HG02938 (cell line): Measurements from ENCODE around the gene SPTBN4.
"Not testable (repeated sequence)": the region's sequence is repeated elsewhere in the genome, so short reads cannot be mapped to it uniquely, and the experiment has no call there.

ENCODE experiments used
- ATAC-seq: cut with Tn5 transposase; IDR thresholded peaks from one replicate; pipeline ENCODE4 v1.9.1; 2021; ENCODE audit warnings: mild to moderate bottlenecking, moderate library complexity; ENCODE audit not compliant: unreplicated experiment

The SPTBN4 gene

GRCh38 chr19:40502647-40503319 is 36.0 kb downstream of the SPTBN4 start:
- ATAC-seq = no peak

DNA sequence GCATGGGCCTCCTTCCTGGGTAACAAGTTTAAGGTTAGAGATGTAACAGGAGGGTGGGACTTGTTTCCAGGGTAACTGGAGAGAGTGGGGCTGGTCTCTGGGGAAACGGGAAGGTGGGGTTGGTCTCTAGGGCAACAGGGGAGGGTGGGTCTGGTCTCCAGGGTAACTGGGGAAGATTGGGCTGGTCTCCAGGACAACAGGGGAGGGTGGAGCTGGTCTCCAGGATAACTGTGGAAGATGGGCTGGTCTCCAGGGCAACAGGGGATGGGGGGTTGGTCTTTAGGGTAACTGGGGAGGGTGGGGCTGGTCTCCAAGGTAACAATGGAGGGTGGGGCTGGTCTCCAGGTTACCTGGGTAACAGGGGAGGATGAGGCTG is 36.5 kb downstream of the SPTBN4 start:
- ATAC-seq = no peak

GRCh38 chr19:40506099-40506498 is 39.3 kb downstream of the SPTBN4 start:
- ATAC-seq = no peak

GRCh38 chr19:40507892-40508291 is 41.1 kb downstream of the SPTBN4 start:
- ATAC-seq = no peak

DNA sequence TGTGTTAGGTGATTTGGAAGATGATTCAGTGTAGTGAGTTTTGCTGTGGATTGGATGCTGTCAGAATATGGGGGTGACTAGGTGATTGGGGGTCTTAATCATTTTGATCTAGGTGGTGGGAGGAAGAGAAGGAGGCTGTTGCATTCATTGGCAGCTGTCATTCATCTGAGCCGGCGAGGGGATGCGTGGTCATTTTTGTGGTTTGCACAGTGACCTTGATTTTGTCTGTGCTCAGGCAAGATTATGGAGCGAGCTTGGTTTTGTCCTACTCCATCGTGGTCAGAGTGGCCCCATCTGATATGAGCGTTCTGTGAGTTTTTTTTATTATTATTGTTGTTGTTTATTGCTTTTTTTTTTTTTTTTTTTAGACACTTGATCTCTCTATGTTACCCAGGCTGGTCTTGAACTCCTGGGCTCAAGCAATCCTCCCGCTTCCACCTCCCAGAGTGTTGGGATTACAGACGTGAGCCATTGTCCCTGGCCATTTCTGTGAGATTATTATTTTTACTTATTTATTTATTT is 42.0 kb downstream of the SPTBN4 start:
- ATAC-seq = no peak

DNA sequence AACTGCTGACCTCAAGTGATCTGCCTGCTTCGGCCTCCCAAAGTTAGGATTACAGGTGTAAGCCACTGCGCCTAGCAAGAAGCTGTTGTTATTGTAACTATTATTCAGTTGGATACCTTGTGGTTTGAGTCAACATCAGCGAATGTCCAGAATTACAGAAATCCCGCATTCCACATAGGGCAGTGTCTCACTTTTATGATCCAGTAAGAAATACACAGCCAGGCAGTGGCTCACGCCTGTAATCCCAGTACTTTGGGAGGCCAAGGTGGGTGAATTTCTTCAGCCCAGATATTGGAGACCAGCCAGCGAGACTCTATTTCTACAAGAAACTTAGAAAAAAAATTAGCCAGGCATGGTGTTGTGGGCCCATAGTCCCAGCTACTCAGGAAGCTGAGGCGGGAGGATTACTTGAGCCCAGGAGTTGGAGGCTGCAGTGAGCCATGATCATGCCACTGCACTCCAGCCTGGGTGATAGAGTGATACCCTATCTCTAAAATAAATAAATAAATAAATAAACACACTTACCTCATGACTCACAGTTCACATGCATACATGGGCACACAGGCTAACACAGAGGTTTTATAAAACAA is 43.8 kb downstream of the SPTBN4 start:
- no peak for ATAC-seq

DNA sequence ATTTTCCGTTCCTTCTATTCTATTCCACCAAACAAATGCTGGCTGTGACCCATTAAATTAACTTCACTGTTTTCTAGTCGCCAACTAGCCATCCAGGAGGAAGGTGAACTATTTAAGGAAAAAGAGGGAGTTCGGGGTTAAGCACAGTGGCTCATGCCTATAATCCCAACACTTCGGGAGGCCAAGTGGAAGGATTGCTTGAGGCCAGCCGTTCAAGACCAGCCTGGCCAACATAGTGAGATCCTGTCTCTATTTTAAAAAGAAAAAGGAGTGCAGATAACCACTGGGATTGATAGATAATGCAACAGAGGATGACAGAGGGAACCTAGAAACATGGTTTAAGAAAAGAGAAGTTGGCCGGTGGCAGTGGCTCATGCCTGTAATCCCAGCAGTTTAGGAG is 44.7 kb downstream of the SPTBN4 start:
- ATAC-seq = no peak

GRCh38 chr19:40512110-40512472 is 45.3 kb downstream of the SPTBN4 start:
- ATAC-seq = no peak

DNA sequence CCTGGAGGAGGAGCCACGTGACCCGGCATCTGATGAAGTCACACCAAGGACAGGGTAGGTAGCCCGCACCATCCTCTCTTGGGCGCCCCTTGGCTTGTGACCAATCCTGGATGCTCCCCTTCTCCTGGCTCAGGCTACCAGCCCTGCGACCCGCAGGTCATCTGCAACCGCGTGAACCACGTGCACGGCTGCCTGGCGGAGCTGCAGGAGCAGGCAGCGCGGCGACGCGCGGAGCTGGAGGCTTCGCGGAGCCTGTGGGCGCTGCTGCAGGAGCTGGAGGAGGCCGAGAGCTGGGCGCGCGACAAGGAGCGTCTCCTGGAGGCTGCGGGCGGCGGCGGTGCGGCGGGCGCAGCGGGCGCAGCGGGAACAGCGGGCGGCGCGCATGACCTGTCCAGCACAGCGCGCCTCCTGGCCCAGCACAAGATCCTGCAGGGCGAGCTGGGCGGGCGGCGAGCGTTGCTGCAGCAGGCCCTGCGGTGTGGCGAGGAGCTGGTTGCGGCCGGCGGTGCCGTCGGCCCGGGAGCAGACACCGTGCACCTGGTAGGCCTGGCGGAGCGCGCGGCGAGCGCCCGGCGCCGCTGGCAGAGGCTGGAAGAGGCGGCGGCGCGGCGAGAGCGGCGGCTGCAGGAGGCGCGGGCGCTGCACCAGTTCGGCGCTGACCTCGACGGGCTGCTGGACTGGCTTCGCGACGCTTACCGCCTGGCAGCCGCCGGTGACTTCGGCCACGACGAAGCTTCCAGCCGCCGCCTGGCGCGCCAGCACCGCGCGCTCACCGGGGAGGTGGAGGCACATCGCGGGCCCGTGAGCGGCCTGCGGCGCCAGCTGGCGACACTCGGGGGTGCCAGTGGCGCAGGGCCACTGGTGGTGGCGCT is 45.9 kb downstream of the SPTBN4 start:
- no peak for ATAC-seq

DNA sequence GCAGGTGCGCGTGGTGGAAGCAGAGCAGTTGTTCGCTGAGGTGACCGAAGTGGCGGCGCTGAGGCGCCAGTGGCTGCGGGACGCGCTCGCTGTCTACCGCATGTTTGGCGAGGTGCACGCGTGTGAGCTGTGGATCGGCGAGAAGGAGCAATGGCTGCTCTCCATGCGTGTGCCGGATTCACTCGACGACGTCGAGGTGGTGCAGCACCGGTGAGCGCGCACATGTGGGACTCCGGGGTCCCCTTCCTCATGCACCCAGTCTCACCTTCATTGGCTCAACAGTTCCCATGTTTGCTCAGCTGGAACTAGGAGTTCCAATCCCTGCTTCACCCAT is 46.5 kb downstream of the SPTBN4 start:
- ATAC-seq = no peak

- no peak for ATAC-seq
These were observed 47.0 kb downstream of the SPTBN4 start for GRCh38 chr19:40513741-40514315.

- ATAC-seq = no peak
These were observed 50.4 kb downstream of the SPTBN4 start for GRCh38 chr19:40517248-40517647.

DNA sequence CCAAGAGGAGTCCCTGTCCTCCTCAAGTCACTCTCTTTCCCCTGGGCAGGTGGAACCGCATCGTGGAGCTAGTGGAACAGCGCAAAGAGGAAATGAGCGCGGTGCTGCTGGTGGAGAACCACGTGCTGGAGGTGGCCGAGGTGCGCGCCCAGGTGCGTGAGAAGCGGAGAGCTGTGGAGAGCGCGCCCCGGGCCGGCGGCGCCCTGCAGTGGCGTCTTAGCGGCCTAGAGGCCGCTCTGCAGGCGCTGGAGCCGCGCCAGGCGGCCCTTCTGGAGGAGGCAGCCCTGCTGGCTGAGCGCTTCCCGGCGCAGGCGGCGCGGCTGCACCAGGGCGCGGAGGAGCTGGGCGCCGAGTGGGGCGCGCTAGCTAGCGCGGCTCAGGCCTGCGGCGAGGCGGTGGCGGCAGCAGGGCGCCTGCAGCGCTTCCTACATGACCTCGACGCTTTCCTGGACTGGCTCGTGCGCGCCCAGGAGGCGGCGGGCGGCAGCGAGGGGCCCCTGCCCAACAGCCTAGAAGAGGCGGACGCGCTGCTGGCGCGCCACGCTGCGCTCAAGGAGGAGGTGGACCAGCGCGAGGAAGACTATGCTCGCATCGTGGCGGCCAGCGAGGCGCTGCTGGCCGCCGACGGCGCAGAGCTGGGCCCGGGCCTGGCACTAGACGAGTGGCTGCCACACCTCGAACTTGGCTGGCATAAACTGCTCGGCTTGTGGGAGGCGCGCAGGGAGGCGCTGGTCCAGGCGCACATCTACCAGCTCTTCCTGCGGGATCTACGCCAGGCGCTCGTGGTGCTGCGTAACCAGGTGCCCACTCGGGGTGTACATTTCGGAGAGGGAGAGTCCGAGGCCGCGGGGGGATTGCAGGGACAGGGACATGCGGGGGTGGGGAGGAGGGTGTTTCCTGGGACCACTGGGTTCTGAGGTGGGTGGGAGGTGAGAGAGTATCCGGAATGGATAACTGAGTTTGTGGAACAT is 52.8 kb downstream of the SPTBN4 start:
- ATAC-seq = no peak

GRCh38 chr19:40521276-40521675 is 54.5 kb downstream of the SPTBN4 start:
- ATAC-seq = no peak

DNA sequence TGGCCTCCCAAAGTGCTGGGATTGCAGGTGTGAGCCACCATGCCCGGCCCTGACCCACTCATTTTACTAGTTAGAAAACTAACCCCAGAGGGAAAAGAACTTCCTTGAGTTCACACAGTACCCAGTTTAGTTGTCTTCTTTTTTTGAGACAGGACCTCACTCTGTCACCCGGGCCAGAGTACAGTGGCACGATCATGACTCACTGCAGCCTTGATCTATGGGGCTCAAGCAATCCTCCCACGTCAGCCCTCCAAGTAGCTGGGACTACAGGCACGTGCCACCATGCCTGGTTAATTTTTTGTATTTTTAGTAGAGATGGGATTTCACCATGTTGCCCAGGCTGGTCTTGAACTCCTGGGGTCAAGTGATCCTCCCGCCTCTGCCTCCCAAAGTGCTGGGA is 55.1 kb downstream of the SPTBN4 start:
- not testable (repeated sequence) for ATAC-seq

- no peak for ATAC-seq
These were observed 56.7 kb downstream of the SPTBN4 start for GRCh38 chr19:40523322-40524047.

DNA sequence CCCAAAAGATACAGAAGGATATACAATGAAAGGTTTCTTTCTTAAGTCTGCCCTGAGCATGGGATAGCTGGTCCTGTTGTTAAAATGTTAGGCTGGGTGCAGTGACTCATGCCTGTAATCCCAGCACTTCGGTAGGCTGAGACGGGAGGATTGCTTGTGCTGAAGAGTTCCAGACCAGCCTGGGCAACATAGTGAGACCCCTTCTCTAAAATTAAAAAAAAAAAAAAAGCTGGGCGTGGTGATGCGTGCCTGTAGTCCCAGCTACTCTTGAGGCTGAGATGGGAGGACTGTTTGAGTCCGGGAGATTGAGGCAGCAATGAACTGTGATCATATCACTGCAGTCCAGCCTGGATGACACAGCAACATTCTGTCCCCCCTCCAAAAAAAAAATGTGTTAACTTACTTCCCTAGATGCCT is 57.3 kb downstream of the SPTBN4 start:
- no peak for ATAC-seq

DNA sequence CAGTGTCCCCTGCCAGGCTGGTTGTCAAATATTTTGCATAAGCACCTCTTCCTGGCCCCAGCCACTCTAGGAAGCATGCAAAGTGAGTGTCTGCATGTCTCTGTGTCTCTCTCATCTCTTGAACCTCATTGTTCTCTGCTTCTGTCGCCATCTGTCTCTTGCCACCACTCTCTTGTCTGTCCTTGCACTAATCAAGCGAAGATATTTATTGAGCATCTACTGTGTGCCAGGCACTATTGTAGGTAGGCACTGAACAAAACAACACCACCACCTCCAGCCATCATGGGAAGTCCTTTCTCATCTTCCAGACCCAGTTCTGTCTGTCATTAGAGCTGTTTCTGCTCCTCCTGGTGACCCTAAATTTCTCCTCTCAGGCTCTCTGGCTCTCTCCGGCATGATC is 57.9 kb downstream of the SPTBN4 start:
- no peak for ATAC-seq

DNA sequence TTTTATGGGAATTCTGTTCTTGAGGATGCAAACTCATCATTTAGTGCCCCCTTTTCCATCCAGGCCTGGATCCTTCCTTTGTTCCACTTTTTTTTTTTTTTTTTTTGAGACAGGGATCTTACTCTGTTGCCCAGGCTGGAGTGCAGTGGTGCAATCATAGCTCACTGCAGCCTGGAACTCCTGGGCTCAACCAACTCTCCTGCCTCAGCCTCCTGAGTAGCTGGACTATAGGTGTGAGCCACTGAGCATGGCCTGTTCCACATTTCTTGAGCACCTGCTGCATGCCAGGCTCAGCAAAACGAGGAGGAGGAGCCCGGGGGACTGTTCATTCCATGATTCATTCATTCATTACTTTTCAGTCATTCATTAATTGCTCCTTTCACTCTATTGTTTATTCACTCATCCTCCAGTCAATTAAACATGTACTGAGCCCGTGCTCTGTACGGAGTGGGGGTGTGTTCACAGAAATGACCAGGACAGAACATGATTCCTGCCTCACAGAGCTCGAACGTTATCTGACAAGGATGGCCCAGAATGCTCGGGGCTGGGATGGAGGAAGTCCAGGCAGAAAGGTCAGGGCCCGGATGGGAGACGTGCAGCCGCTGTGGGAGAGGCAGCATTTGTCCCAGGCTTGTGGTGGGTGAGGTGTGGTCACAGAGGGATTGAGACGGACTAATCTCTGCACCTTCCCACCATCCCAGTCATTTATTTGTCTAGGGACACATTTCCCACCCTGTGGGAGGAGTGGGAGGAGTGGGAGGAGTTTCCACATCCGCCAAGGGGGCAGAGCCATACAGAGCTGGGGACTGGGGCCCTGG is 58.6 kb downstream of the SPTBN4 start:
- no peak for ATAC-seq
